Stimulated activated CD4-positive, alpha-beta T cell treated with anti-CD3 and anti-CD28 coated beads, Interleukin-1b, Interleukin-23, amount 100 ng/mL, for 4 hours (primary cell): Measurements from ENCODE around the gene L3MBTL2.

Source experiments
- DNase-seq, 2 donors: peaks; one replicate each; pipeline ENCODE4 v3.0.0-alpha.2; 2020; ENCODE audit warnings: low read depth in 2 of 2

The L3MBTL2 gene

GRCh38 chr22:41267958-41268357 is 62.8 kb downstream of the L3MBTL2 start:
- DNase-seq = no peak

- DNase-seq = no peak
Measured at GRCh38 chr22:41271787-41272186, 66.7 kb downstream of the L3MBTL2 start.

- DNase-seq = no peak
Measured at GRCh38 chr22:41273128-41273527, 68.0 kb downstream of the L3MBTL2 start.

GRCh38 chr22:41274856-41275255 is 69.7 kb downstream of the L3MBTL2 start:
- no peak for DNase-seq

- DNase-seq = no peak
Measured at GRCh38 chr22:41280065-41280464, 75.0 kb downstream of the L3MBTL2 start.

GRCh38 chr22:41280854-41281253 is 75.7 kb downstream of the L3MBTL2 start:
- DNase-seq = no peak
